Ishikawa (cell line): ENCODE data around the gene ADM.

Experiments used
- CEBPB ChIP-seq: IDR thresholded peaks from 2 replicates; pipeline ENCODE4 v1.6.1; 2012
- CREB1 ChIP-seq: IDR thresholded peaks from 2 replicates; pipeline ENCODE4 v1.6.1; 2012; ENCODE audit warnings: low read depth
- EGR1 ChIP-seq: IDR thresholded peaks from 2 replicates; pipeline ENCODE4 v1.6.1; 2012
- EP300 ChIP-seq: IDR thresholded peaks from 2 replicates; pipeline ENCODE4 v1.6.1; 2012; ENCODE audit warnings: borderline replicate concordance
- FOXM1 ChIP-seq: IDR thresholded peaks from 2 replicates; pipeline ENCODE4 v1.6.1; 2012; ENCODE audit warnings: low read depth, borderline replicate concordance
- NFIC ChIP-seq: IDR thresholded peaks from 2 replicates; pipeline ENCODE4 v1.6.1; 2012
- RAD21 ChIP-seq: IDR thresholded peaks from 2 replicates; pipeline ENCODE4 v1.6.1; 2012; ENCODE audit warnings: low read depth
- TAF1 ChIP-seq: IDR thresholded peaks from 2 replicates; pipeline ENCODE4 v1.6.1; 2012; ENCODE audit warnings: low read depth, mild to moderate bottlenecking
- TCF12 ChIP-seq: IDR thresholded peaks from 2 replicates; pipeline ENCODE4 v1.6.1; 2012; ENCODE audit warnings: low read depth
- TEAD4 ChIP-seq: IDR thresholded peaks from 2 replicates; pipeline ENCODE4 v1.6.1; 2012
- USF1 ChIP-seq: IDR thresholded peaks from 2 replicates; pipeline ENCODE4 v1.6.1; 2012
- YY1 ChIP-seq: IDR thresholded peaks from 2 replicates; pipeline ENCODE4 v1.6.1; 2012; ENCODE audit warnings: low read depth
- ZBTB7A ChIP-seq: IDR thresholded peaks from 2 replicates; pipeline ENCODE4 v1.6.1; 2012; ENCODE audit warnings: low read depth
- TF ChIP-seq, protein P1 (sequence below): IDR thresholded peaks from 2 replicates; pipeline ENCODE4 v1.6.1; 2012; ENCODE audit warnings: low read depth, mild to moderate bottlenecking
- TF ChIP-seq, protein P2 (sequence below): IDR thresholded peaks from 2 replicates; pipeline ENCODE4 v1.6.1; 2012

ADM gene

GRCh38 chr11:10327254-10327653 is 22.4 kb downstream of the ADM start:
- 0 out of 2 replicates have a peak, but pooled peaks have one; percentile 29 for TF ChIP-seq CEBPB
- no peak for TF ChIP-seq USF1
- peak; percentile 51; the same call in 1 of the 2 replicates for TF ChIP-seq NFIC
- TF ChIP-seq ZBTB7A: no peak

DNA sequence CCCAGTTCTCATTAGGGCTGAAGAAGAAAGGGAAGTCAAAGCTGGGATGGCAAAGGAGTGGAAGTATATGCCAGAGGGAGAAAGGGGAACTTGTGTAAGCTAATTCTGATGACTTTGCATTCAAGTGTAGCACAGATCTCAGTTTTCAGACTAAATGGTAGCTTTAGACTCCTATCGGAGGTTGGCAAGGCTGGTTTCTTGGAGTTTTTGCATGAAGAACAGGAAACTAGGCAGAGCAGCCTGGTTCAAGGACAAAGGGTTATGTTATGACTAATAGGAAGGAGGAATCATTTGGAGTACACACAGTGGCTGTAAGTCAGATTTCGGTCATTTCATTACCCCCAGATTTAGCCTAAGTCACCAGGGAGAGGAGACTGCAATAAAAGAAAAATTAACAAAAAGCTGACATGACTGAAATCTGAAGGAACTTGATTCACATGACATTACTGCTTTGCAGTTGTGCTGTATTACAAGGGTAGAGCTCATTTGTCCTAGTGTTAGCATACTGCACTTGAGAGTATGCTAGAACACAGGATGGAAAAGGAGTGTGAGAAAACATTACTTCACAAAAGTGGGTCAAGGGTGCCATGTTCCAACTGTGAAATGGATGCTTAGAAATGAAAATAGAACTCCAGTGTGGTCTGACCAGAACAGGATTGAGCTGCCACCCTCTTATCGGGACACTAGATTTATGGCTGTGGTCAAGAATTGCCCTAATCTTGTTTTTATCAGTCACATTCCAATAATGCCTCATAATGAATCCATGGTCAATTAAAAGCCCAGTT is 23.6 kb downstream of the ADM start:
- TF ChIP-seq TAF1: no peak
- TF ChIP-seq RAD21: no peak
- no peak for TF ChIP-seq TEAD4
- TF ChIP-seq, protein P1, sequence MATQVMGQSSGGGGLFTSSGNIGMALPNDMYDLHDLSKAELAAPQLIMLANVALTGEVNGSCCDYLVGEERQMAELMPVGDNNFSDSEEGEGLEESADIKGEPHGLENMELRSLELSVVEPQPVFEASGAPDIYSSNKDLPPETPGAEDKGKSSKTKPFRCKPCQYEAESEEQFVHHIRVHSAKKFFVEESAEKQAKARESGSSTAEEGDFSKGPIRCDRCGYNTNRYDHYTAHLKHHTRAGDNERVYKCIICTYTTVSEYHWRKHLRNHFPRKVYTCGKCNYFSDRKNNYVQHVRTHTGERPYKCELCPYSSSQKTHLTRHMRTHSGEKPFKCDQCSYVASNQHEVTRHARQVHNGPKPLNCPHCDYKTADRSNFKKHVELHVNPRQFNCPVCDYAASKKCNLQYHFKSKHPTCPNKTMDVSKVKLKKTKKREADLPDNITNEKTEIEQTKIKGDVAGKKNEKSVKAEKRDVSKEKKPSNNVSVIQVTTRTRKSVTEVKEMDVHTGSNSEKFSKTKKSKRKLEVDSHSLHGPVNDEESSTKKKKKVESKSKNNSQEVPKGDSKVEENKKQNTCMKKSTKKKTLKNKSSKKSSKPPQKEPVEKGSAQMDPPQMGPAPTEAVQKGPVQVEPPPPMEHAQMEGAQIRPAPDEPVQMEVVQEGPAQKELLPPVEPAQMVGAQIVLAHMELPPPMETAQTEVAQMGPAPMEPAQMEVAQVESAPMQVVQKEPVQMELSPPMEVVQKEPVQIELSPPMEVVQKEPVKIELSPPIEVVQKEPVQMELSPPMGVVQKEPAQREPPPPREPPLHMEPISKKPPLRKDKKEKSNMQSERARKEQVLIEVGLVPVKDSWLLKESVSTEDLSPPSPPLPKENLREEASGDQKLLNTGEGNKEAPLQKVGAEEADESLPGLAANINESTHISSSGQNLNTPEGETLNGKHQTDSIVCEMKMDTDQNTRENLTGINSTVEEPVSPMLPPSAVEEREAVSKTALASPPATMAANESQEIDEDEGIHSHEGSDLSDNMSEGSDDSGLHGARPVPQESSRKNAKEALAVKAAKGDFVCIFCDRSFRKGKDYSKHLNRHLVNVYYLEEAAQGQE: no peak
- no peak for TF ChIP-seq USF1
- no peak for TF ChIP-seq CREB1
- TF ChIP-seq, protein P2, sequence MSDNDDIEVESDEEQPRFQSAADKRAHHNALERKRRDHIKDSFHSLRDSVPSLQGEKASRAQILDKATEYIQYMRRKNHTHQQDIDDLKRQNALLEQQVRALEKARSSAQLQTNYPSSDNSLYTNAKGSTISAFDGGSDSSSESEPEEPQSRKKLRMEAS: no peak
- TF ChIP-seq NFIC: no peak
- no peak for TF ChIP-seq YY1
- no peak for TF ChIP-seq TCF12
- no peak for TF ChIP-seq EGR1
- no peak for TF ChIP-seq CEBPB
- TF ChIP-seq EP300: no peak
- no peak for TF ChIP-seq ZBTB7A

DNA sequence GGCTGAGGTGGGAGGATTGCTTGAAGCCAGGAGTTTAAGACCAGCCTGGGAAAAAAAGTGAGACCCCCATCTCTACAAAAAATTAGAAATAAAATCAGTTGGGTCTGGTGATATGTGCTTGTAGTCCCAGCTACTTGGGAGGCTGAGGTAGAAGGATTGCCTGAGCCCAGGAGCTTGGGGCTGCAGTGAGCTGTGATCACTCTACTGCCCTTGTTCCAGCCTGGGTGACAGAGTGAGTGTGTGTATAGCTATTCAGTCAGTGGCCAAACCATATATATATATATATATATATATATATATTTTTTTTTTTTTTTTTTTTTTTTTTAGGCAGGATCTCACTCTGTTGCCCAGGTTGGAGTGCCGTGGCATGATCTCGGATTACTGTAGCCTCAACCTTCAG is 24.5 kb downstream of the ADM start:
- no peak for TF ChIP-seq FOXM1
- TF ChIP-seq USF1: no peak
- TF ChIP-seq RAD21: no peak
- TF ChIP-seq, protein P1: no peak
- TF ChIP-seq EP300: no peak
- TF ChIP-seq TEAD4: no peak
- no peak for TF ChIP-seq TCF12

GRCh38 chr11:10329935-10330334 is 25.1 kb downstream of the ADM start:
- no peak for TF ChIP-seq TEAD4
- no peak for TF ChIP-seq TCF12
- TF ChIP-seq USF1: no peak
- TF ChIP-seq NFIC: no peak
- no peak for TF ChIP-seq FOXM1
- TF ChIP-seq CEBPB: no peak
- TF ChIP-seq YY1: no peak
- no peak for TF ChIP-seq EP300
- TF ChIP-seq RAD21: no peak
- no peak for TF ChIP-seq ZBTB7A
- TF ChIP-seq EGR1: no peak
- TF ChIP-seq CREB1: no peak
- TF ChIP-seq, protein P1: no peak
- TF ChIP-seq, protein P2: no peak
